MCF 10A (cell line): ENCODE measurements around the gene TAF10. TPM values are rescaled to one million over a fixed set of nuclear protein-coding genes. Genes with fewer than 3 reads are reported as not detected.

Experiments
- BruUV-seq: library from RNA; stranded (reverse); fragments of 400-500 nt; replicated peaks from 2 replicates; lab custom pipeline; 2021; lab: Mats Ljungman, UMichigan
- CTCF ChIA-PET: fragments of 300-600 bp; sonication (Branson Sonifier 250); formaldehyde crosslinking; extraction: SDS; loops from one replicate; lab custom pipeline; 2021; ENCODE audit warnings: antibody characterized with exemption, inconsistent platforms; lab: Yijun Ruan, JAX
- POLR2A ChIA-PET: fragments of 300-600, 350-650 bp; sonication (Branson Sonifier 250); formaldehyde crosslinking; extraction: SDS; loops from one replicate; lab custom pipeline; 2020; ENCODE audit warnings: antibody characterized with exemption, inconsistent platforms; lab: Yijun Ruan, JAX
- DNase-seq: peaks from one replicate; pipeline ENCODE4 v3.0.0-alpha.2; 2018; ENCODE audit not compliant: unreplicated experiment
- H3K27ac Mint-ChIP-seq: one replicate; pipeline ENCODE4 v1.8.0; 2022; ENCODE audit warnings: mild to moderate bottlenecking, low read depth, mixed read lengths; ENCODE audit not compliant: unreplicated experiment
- H3K27me3 Mint-ChIP-seq: one replicate; pipeline ENCODE4 v1.8.0; 2022; ENCODE audit warnings: mixed read lengths; ENCODE audit not compliant: insufficient read depth, unreplicated experiment
- H3K36me3 Mint-ChIP-seq: one replicate; pipeline ENCODE4 v1.8.0; 2022; ENCODE audit warnings: mild to moderate bottlenecking, moderate library complexity, mixed read lengths; ENCODE audit not compliant: insufficient read depth, unreplicated experiment
- H3K4me1 Mint-ChIP-seq: one replicate; pipeline ENCODE4 v1.8.0; 2022; ENCODE audit warnings: mixed read lengths; ENCODE audit not compliant: insufficient read depth, unreplicated experiment
- H3K4me3 Mint-ChIP-seq: one replicate; pipeline ENCODE4 v1.8.0; 2022; ENCODE audit warnings: mild to moderate bottlenecking, moderate library complexity, mixed read lengths; ENCODE audit not compliant: unreplicated experiment
- H3K9me3 Mint-ChIP-seq: one replicate; pipeline ENCODE4 v1.8.0; 2022; ENCODE audit warnings: mixed read lengths; ENCODE audit not compliant: unreplicated experiment
- CTCF ChIP-seq: fragments of 200-600 bp; IDR thresholded peaks from one replicate; pipeline ENCODE4 v1.8.0; 2022; ENCODE audit warnings: antibody characterized with exemption, mild to moderate bottlenecking; ENCODE audit not compliant: unreplicated experiment
- intact Hi-C: fragments of 100-400 bp; cut with micrococcal nuclease; formaldehyde crosslinking; loops from 2 replicates; pipeline ENCODE4 v1.14.1; 2022
- total RNA-seq: library from RNA; stranded (reverse); gene quantifications from 2 replicates; pipeline ENCODE4 v1.2.3, GENCODE V29; 2022

Gene TAF10
- total RNA-seq, 1 experiment from 2014 or later, result 157 TPM

DNA sequence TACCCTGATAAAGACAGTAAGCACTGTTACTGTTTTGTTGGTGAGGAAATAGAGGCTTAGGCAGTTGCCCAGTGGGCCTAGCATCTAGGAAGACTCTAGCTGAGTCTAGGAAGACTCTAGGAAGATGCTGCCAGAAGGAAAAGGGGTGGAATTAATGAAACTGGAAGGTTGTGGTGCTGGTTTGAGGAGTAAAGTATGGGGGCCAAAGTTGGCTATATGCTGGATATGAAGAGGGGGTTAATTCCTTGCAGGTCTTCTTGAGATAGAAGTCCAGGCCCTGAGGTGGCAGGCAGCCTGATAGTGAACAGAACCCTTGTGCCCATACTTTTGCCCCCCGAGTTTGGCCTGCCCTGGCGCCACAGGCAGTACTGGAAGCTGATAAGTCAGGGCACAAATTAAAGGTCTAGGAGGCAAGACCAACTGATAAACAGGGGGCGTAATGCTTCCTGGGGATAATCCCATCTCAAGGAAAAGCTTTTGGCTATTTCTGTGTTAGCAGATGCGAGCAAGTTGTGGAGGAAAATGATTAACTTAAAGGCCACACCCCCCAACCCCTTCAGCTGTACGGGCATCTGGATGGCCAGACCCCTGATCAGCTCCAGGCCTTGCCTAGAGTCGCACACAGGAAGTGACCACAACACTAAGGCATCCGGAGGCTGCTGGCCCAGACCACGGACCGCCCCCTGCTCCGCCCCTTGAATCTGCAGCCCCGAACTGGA lies 5.4 kb downstream of the TAF10 start:
- intact Hi-C loops, result loop anchor here (10.0 kb wide), 1 partner anchor 132 kb away; the partner anchor contains the start of gene TRIM3
- CTCF ChIA-PET, result interaction anchor here (0.6 to 1.6 kb wide), 8 partner anchors 11 to 987 kb away, joined by 3 to 12 read pairs (median 4); partner anchors contain the start of genes MRPL17 and TPP1
- peak overlapping the region; percentile 35 for H3K4me3 Mint-ChIP-seq
- H3K36me3 Mint-ChIP-seq, result peaks cover 31% of the 10 kb centered on the region
- peaks cover 26% of the 10 kb centered on the region for H3K4me1 Mint-ChIP-seq
- POLR2A ChIA-PET, result interaction anchor here (1.0 to 4.6 kb wide), 7 partner anchors 10 to 217 kb away, joined by 3 to 40 read pairs (median 10); partner anchors contain the start of genes ARFIP2, MRPL17, SMPD1 and TIMM10B
- BruUV-seq, result no TSS peak
- no peaks in the 10 kb centered on the region for H3K9me3 Mint-ChIP-seq
- H3K27me3 Mint-ChIP-seq, result no peaks in the 10 kb centered on the region
- DNase-seq, result peak; percentile 81
- no peak for TF ChIP-seq CTCF
- peak overlapping the region; percentile 52 for H3K27ac Mint-ChIP-seq

- Mint-ChIP-seq H3K9me3 (no peaks in the 10 kb centered on the region), H3K36me3 (peaks cover 27% of the 10 kb centered on the region)
- intact Hi-C loops, result loop anchor here (5.0 to 10.0 kb wide), 3 partner anchors 103 to 227 kb away; partner anchors contain the start of gene TRIM3
These were observed 7.2 kb downstream of the TAF10 start for GRCh38 chr11:6604790-6605189.

DNA sequence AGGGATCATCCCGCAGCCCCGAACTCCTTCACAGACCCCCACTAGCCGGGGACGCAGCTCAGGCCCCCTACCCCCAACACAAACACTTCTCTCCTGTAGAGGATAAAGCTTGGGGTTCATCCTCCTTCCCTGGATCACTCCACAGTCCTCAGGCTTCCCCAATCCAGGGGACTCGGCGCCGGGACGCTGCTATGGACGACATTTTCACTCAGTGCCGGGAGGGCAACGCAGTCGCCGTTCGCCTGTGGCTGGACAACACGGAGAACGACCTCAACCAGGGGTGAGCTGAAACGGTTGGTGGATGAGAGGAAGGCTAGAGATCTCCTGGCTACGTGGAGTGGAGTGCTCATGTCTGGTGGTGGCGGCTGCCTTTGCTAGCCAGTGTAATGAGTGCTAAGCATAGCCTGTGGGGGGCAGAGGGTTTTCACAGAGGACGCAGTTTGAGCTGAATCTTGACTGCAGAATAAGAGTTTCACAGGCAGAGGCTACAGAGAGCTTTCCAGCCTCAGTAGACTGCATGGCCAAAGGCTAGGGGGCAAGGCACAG lies 7.9 kb downstream of the TAF10 start:
- no peaks in the 10 kb centered on the region for H3K9me3 Mint-ChIP-seq
- H3K36me3 Mint-ChIP-seq, result peaks cover 27% of the 10 kb centered on the region
- peaks cover 22% of the 10 kb centered on the region for H3K4me1 Mint-ChIP-seq
- BruUV-seq, result TSS peak; percentile 24
- POLR2A ChIA-PET, result interaction anchor here (0.6 to 4.6 kb wide), 17 partner anchors 8 to 991 kb away, joined by 3 to 56 read pairs (median 4); partner anchors contain the start of genes ARFIP2, MRPL17, SMPD1 and TAF10
- no peak overlapping the region for H3K27ac Mint-ChIP-seq
- DNase-seq, result peak; percentile 37
- CTCF ChIA-PET, result interaction anchor here (0.6 to 4.8 kb wide), 19 partner anchors 8 to 971 kb away, joined by 3 to 34 read pairs (median 4); partner anchors contain the start of genes MRPL17, TAF10 and TPP1
- H3K4me3 Mint-ChIP-seq, result no peak overlapping the region
- TF ChIP-seq CTCF, result no peak
- no peaks in the 10 kb centered on the region for H3K27me3 Mint-ChIP-seq
- intact Hi-C loops, result loop anchor here (5.0 to 10.0 kb wide), 3 partner anchors 103 to 227 kb away; partner anchors contain the start of gene TRIM3

More at GRCh38 chr11:6604790-6605189, 7.2 kb downstream of the TAF10 start:
- Mint-ChIP-seq H3K27me3 (no peaks in the 10 kb centered on the region), H3K27ac (no peak overlapping the region), H3K4me1 (peaks cover 22% of the 10 kb centered on the region), H3K4me3 (no peak overlapping the region)
- DNase-seq, result no peak
- BruUV-seq, result no TSS peak
- POLR2A ChIA-PET, result interaction anchor here (0.8 to 4.6 kb wide), 12 partner anchors 7 to 215 kb away, joined by 3 to 56 read pairs (median 4); partner anchors contain the start of genes ARFIP2, MRPL17, SMPD1 and TAF10
- no peak for TF ChIP-seq CTCF
- CTCF ChIA-PET, result interaction anchor here (0.6 to 4.8 kb wide), 17 partner anchors 8 to 288 kb away, joined by 3 to 34 read pairs (median 4); partner anchors contain the start of genes MRPL17, TAF10 and TPP1
